Endothelial cell of umbilical vein (primary cell): ENCODE results near the gene TBCC.

Experiments
- CTCF ChIP-seq, 2 donors: IDR thresholded peaks; 1 replicate in 1 of 2; 2 replicates in 1 of 2; pipeline ENCODE4 v1.5.1; 2011; ENCODE audit warnings: low read length in 2 of 2, mild to moderate bottlenecking in 2 of 2, moderate library complexity in 2 of 2, control low read depth in 1 of 2, inconsistent platforms in 1 of 2, low read depth in 1 of 2; ENCODE audit not compliant: insufficient read depth in 1 of 2; ENCODE audit errors: extremely low read depth in 1 of 2
- JUN ChIP-seq: IDR thresholded peaks from 2 replicates; pipeline ENCODE4 v1.6.1; 2011; ENCODE audit warnings: borderline replicate concordance, low read depth; ENCODE audit not compliant: insufficient read length, insufficient read depth
- MAX ChIP-seq: IDR thresholded peaks from 2 replicates; pipeline ENCODE4 v1.6.1; 2011; ENCODE audit not compliant: insufficient read depth, insufficient read length

GRCh38 chr6:42694586-42694985 is 51.3 kb downstream of the TBCC start:
- TF ChIP-seq CTCF (IDR thresholded peaks at IDR 0.05; ENCODE audit: extremely low read depth in 1 of 2, insufficient read depth in 1 of 2, low read depth in 1 of 2, low read length in 2 of 2) (no peak), JUN (no peak), MAX (no peak)
